Stimulated activated CD8-positive, alpha-beta memory T cell treated with anti-CD3 and anti-CD28 coated beads, Interleukin-4, amount 100 ng/mL, for 48 hours (primary cell): ENCODE data around the gene HOXB6.

Experiments used
- DNase-seq: peaks from one replicate; pipeline ENCODE4 v3.0.0-alpha.2; 2020

HOXB6 gene

DNA sequence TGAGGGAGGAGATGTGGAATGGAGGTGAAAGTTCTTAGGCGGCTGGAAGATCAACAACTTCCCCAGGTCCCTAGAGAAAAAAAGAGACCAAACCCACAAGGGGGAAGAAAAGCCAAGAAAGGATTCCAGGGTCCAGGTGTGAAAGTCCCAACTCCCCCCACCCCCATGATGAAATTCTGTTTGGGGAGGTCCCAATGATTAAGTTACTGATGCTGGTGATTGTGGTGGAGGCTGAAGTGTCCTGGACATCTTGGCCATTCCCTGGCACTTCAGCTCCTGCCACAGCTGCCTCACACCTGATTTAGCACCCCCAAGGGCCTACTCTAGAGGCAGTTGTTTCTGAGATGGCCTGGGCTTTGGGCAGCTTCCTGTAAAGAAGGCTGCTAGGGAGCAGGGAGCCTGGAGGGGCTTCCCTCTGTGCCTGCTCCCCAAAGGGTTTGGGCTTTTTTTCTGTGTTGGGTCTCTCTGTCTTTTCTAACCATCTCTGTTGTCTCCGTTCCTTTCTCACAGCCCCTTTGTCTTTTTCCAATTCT lies 39.7 kb downstream of the HOXB6 start:
- DNase-seq, result no peak

DNA sequence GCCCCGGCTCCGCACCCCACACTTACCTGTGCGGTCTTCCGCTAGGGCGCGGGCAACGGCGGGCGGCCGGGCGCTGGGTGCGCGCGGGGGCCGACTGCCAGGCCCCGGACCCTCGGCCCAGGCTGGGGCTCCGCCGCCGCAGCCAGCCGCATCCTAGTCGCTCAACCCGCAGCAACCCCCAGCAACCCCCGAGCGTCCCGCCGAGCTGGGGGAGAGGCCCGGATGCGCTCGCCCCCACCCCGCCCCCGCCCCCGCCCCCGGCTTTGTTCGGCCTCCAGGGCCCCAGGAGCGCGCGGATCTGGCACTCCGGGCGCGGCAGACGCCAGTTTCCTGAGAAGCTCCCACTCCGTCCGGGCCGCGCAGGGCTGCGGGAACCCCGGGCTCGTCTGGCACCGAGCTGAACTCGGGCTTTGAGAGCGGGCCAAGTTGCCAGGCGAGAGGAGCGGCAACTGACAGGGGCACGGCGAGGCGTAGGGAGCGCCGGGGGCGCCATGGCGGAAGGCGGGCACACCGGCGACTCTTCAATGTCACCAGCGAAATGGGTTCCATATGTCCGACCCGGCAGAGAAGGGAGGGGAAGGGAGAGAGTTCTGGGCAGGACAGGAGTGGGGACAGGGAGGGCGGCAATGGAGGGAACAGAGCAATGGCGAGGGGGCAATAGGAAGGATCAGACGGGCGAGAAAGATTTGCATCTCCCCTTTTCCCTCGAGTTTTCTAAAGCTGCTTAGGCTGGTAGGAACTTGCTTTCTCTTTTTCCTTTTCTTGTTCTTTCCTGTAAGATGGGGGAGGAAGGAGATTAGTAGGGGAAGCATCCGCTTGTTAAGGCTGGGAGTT lies 40.4 kb downstream of the HOXB6 start:
- no peak for DNase-seq

DNA sequence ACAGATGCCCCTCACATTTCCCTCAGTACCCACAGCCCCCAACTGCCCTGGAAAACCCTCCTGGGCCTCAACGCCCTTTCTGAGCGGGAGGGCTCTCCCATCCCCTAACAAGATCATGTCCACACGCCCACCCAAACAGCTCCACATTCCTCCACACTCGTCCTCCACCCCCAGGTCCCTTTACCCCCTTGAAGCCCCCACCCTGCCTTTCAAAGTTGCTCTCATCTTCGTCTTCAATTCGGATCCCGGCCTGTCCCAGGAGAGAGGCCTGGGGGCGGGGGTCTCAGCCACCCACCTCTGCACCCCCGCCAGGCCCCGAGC lies 41.0 kb downstream of the HOXB6 start:
- DNase-seq, result no peak

DNA sequence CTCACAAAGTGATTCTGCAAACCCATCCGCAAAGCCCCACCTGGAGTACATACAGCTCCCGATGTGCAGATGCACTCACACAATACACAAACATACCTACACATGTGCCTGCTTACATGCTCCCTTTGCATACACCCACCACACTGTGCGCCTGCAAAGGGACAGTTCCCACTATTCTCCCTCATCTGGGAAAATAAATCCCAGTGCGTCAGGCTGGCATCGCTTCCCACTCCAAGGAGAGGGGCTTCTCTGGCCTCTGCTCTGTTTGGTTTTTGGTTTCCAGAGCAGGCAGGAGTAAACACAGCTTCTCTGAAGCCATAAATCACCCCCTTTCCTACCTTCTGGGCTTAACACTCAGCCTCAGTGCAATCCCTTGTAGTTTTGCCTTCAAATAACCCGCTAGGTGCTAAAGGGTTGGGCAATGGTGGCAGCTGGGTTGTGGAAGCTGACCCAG lies 41.4 kb downstream of the HOXB6 start:
- no peak for DNase-seq

DNA sequence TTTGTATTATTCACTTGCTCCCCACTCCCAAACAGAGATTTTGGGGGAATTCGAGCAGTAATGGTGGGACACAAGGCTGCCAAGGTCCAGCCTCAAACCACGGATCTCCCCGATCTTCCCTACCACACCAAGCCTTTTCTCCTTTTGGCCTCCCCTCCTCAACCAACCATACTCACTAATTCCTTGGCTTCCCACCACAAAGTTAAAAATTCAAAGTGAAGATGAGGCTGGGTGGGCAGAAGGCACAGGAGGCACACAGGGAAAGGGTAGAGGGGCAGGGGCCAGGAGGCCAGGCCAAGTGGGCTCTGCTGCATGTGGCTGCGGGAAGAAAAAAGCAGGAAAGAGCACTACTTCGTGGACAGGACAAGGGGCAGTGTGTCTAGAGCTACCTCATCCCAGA lies 41.9 kb downstream of the HOXB6 start:
- DNase-seq, result no peak

DNA sequence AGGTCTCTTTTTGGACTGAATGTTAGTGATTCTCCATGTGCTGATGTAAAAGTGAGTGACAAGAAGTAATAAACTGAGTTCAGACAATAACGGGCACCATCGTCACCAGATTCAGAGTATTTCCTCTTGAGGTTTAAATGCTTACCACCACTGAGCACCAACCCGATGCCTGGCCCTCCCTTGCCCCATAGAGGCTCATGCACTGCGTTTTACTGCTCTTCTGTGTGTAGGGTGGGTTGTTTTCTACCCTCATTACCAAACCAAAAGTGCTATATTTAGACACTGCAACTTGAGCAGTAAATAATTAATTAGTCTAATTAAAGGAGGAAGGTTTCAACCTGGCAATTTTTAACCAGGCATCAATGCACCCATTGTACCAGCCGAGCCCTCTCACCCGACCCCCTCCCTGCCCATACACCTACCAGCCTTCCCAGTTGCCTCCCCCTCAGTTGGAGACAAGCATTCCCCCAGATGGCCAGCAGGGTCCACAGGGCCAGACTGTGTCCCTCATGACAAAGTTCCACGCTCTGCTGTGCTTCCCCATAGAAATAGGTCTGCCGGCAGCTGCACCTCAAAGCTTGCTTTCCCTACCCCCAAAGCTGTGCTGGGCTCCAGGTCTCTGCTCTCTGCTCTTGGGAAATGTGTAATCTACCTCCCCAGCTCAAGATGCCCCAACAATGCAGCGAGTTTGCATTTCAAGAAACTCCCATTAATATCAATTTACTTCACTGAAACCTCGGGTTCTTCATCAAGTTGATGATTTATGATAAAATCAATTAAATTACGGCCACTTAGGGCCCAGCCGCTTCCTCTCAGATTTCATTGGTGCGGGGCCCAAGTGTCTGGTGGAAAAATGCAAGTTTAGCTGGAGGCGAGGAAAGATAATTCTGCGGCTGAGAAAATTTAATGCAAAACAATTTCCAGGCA lies 42.6 kb downstream of the HOXB6 start:
- DNase-seq, result no peak

DNA sequence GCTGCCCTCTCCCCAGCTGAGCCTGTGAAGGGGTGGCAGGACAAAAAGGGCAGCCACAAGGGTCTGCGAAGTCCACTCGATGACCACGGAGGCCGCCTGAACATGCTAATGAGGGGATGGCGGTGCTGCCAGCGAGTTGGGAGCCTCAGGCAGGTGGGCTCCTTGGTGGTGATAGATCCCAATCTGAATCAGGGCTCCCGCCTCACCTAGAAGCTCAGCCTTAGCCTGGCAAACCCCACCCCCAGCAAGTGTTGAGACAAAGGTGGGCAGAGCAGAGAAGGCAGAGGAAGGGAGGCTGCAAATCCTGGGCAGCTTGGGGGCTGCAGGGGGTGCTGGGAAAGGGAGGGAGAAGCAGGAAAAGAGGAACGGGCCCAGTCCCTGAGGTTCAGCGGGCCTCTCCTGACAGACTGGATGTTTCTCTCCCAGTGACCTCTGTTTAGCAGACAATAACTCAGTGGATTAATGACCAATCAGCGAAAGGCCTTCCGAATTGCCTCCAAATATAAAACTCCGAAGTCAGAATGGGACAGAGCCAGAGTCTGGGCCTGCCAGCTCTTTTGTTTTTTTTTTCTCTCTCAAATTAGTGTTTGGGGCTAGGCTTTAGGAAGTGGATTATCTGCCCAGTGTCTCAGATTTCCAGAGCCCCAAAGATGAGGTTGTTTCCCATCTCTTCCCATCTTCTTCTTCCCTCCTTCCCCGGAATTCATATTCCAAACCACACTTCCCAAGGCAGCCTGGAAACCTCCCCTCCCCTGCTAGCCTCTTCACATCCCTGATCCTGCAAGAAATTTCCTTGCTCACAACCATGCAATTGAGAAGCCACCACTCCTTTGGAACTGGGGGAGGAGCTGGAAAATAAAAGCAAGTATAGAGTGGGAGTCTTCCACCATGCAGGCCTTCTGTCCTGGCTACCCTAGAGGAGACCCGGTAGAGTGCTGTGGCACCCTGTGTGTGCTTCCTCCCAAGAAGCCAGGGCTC lies 44.7 kb downstream of the HOXB6 start:
- no peak for DNase-seq

DNA sequence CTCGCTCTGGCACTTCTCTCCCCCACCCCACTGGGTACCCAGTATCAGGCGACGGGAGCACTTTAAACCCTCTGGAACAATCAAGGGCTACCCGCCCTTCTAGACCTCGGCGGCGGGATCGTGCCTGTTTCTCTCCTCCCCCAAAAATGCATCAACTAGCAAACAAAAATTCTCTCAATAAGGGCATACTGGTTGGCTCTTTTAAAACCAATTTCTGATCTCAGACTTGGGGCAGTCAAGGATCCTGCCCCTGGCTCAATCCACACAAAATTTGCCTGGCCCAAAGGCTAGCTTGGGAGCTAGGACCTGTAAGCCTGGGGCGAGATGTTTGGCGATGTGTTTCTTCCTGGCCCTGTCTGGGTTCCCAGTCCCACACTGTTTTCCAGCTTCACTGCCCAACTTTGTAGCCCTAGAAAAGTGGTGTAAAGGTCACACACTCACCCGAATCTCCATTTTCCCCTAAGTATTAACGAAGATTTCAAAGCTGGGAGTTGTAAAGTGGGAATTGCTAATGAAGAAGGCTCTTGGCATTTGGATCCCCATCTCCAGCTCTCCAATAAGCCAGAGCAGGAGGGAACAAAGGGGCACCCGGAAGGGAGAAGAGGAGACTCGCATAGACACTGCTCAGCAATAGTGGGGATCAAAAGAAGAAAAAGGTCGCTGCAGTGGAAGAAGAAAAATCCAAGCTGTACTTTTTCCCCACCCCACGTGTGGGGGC lies 45.5 kb downstream of the HOXB6 start:
- DNase-seq, result no peak

DNA sequence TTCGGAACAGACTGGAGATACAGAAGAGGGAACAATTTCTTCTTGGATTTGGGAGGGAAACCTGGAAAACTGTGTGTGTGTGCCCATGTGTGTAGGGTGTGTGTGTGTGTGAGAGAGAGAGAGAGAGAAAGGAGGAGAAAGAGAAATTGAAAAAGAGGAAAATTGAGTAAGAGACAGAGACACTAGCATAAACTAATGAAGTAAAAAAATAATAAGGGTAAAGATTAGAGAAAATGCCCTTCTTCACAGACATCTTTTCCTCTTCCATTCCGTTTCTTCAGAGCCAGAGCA lies 46.0 kb downstream of the HOXB6 start:
- DNase-seq, result no peak

DNA sequence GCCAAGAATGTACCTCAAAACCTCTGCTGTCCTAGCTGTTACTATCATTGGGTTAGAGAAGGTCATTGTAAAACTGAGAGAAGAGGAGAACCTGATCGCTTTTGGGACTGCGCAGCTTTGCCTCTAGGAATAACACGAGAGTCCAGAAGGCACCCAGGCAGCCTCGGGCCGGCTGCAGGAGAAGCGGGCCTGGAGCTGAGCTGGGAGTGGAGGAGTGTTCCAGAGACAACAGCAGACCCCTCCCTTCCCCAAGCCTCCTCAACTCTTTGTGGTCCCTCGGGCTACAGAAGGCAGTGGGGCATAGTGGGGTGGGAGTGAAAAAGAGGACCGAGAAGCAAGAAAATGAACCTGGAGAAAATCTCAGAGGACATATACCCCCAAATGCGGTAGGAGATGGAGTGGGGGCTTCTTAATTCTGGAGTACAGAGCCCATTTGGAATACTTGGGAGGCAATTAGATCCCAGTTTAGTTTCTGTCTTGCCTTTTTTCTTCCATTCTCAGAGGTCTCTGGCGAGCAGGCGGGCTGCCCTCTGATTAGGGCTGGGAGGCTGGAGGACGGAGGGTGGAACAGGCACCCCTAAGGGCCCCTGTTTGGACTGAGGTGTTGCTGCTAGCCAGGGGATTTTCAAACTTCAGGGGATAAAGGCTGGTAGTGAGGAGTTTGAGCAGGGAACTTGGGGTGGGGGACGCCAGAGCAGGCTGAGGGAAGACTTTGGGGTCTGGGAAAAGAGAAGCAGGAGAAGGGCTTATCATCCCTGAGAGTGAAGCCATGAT lies 46.5 kb downstream of the HOXB6 start:
- DNase-seq, result no peak

DNA sequence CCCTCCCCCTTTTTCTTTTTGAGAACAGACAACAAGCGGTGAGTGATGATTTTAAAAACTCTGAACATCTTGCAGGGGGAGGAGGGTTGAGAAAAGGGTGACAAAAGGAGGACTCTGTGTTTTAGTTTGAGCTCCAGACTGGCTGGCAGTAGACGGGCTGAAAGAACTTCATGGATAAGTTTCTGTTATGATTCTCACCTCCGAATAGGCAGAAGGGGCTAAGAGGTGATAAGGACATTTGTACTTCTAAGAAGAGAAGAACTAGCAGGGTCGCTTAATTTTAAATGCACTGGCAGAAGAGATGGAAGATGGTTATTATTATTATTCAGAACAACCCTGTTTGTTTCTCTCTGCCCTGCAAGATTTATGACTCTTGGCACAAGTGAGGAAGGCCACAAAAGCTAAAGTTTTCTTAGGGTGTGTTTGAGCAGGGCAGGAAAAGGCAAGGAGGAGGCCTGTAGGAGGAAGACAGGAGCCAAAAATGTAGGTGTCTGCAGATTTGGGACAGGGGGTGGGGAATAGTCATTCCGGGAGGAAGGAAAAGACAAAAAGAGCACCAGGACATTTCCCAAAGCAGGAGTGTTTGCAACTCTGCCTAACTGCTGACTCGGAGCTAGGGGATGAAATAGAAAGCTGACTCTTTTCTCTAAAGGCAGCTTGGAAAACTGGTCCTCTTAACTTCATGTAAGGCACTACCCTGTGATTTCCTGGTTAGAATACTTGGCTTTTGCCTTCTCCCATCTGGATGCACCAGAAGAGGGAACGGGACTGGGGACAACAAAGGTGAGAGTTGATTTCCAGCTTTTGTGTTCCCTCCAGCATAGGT lies 48.0 kb downstream of the HOXB6 start:
- no peak for DNase-seq

DNA sequence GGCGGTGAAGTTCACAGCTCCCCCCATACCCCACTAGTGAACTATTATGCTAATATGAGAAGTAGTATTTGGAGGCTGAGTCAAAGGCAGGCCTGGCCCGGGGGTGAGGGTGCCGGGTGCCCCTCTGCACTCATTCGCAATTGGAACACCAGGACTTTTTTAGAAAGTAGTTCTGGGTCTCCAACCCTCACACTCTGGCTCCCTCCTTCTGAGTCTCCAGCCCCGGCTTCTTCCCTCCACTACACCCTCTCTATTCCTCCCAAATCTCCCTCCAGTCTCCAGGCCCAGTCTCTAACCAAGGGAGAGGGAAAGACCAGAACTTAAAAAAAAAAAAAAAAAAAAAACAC lies 48.6 kb downstream of the HOXB6 start:
- no peak for DNase-seq

DNA sequence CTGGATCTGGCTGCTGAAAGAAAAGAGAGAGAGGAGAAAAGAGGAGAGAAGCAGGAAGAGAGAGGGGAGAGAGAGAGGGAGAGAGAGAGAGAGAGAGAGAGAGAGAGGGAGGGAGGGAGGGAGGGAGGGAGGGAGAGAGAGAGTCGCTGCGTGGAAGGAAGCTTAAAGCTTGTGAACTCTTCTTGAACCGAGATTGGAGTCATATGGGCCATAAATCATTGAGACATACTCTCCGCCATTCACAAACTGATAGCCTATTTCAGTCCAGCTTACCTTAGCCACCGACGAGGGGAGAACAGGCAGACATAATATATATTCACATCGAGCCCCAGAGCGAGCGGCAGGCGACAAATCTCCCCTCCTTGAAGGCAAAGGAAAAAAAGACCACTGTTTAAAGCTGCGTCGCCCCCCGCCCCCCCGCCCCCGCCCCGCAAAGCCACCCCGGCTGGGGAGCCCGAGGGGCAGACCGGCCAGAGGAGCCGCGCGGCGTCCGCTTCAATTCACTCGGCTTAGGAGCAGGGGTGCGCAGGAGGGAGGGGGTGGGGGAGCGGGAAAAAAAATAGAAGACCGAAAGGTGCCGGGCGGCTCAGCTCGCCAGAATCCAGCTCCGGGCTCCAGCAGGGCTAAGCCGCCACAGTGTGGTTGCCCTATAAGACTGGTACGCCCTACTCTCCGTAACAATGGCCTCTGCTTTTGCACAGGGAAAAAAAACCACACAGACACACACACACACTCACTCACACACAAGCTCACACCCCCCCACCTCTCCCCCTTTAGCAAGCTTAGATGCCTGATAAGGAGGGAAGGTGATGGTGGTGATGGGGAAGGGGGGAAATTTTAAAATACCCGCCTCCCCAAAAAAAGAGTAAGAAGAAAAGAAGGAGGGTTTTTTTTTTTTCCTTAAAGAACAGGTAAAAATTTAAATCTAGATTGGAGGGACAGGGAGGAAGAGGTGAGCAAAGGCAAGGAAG lies 49.2 kb downstream of the HOXB6 start:
- no peak for DNase-seq

DNA sequence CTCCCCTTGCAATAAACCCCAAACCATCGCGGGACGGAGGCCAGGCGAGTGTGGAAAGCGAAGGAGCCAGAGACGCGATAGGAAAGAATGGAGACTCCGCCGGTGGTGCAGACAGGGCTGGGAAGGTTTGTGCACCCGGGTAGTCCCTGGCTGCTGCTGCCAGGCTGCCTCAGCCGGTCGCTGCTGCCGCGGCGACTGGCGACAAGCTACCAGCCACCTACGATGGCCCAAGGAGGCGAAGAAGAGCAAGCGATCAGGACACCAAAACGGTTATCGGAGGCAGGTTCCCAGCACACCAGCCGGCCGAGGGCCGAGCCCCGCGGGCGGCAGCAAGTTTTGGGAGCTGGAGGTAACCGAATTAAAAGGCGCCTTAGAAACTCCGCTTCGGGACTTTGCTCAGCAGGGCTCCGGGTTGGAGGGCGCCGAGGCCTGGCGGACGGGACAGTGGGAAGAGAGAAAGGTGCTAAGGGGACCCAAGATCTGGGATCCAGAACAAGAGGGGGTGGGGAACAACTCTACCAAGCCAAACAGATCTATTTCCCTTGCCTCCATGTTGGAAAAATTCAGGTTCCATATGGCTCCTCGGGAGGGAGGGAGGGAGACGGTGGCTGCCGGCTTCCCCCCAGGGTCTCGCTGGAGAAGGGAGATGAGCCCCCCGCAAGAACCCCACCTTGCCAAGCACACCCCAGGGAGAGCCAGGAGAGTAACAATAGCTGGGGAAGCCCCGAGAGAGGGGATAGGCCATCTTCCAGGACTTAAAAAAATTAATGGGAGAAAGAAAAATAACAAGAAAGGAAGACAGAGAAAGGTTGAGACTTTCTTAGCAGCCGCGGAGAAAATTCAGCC lies 50.2 kb downstream of the HOXB6 start:
- no peak for DNase-seq

DNA sequence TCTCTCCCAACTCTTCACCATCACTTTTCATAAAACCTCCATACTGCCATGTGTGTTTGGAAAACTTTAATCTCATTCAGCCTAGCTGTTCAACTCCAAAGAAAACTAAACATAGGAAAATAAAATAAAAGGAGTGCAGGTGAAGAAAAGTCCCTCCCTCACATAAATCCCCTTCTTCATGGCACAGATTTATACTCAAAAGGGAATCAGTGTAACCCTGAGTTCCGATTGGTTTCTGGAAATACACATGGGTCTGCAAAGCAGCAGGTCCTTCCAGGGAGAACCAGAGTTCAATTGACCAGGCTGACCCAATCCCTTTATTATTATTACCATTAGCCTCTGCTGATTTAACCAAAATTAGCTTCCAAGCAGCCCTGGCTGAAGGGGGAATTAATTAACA lies 51.0 kb downstream of the HOXB6 start:
- no peak for DNase-seq

DNA sequence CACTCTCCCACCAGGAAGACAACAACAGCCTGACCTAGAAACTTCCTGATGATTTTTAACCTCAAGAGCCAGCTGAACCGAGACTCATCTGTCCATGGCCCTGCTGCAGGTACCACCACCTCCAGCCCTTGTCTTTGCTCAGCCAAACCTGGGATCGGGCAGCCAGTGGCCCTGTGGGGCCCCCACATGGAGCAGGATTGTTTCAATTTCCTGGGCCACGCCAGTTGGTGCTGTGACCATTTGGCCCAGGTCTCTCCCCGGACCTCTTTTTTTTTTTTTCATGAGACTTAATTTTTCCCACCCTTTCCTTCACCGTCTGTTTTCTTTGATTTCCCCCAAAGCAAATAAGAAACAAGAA lies 51.6 kb downstream of the HOXB6 start:
- DNase-seq, result no peak

DNA sequence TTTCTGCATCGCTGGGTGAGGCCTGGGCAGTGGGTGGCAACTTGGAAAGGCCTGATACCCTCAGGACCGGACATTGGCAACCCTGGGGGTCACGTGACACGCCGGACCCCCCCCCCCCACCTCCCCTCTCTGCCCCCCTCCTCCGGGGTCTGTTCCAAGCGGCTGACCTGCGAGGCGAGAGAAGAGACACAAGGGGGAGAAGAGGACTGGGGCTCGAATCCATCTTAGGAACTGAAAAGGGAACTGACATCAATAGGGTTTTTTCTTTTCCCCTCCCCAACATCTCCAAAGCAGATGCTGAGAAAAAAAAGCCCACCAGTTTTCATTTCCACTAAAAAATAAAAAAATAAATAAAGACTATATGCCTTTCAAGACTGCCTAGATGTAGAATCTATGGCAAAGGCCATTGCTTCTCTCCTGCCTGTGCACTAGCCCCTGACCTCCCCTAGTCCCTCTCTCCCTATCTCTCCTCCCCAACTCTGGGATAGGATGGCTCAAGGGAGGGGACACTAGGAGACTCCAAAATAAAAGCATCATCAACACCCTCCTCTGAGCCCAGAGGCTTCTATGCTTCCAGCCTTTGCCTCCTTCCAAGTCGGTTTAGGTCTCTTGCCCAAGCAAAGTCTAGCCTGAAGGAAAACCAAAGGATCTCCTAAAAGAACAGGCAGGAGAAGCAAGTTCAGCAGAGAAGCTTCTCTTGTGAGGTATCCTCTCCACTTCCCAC lies 52.2 kb downstream of the HOXB6 start:
- DNase-seq, result no peak
